Ovary (tissue), 3 donors: ENCODE data around the gene GNL3L.

Source experiments
- CTCF ChIP-seq, 3 donors: fragments of 450-650 bp in 2 of 3; fragments of 200-600 bp in 1 of 3; IDR thresholded peaks; one replicate each; pipeline versions ENCODE4 v1.5.1 to v1.8.0; 2016 to 2022; ENCODE audit warnings: antibody characterized with exemption in 3 of 3, mild to moderate bottlenecking in 1 of 3
- POLR2A ChIP-seq: fragments of 450-650 bp; IDR thresholded peaks from one replicate; pipeline ENCODE4 v1.6.1; 2017; ENCODE audit warnings: antibody characterized with exemption, mild to moderate bottlenecking, moderate library complexity
- donor health status: DM: no; HTN: no; CAD: no.

GRCh38 chrX:54484666-54485065 is 45.4 kb upstream of the GNL3L start:
- TF ChIP-seq CTCF (IDR thresholded peaks at IDR 0.05), result no peak
- no peak for TF ChIP-seq POLR2A
